HCT116 (cell line): ENCODE measurements around the gene HNRNPA2B1.
"Not testable (repeated sequence)": the region's sequence is repeated elsewhere in the genome, so short reads cannot be mapped to it uniquely, and the experiment has no call there.

Source experiments
- CEBPB ChIP-seq: IDR thresholded peaks from 2 replicates; pipeline ENCODE4 v1.6.1; 2012; ENCODE audit warnings: low read depth
- ELF1 ChIP-seq: IDR thresholded peaks from 2 replicates; pipeline ENCODE4 v1.6.1; 2012; ENCODE audit warnings: low read depth, borderline replicate concordance
- FOSL1 ChIP-seq: IDR thresholded peaks from 2 replicates; pipeline ENCODE4 v1.6.1; 2012; ENCODE audit warnings: low read depth
- JUND ChIP-seq: IDR thresholded peaks from 2 replicates; pipeline ENCODE4 v1.6.1; 2012
- POLR2A ChIP-seq: IDR thresholded peaks from 2 replicates; pipeline ENCODE4 v1.7.0; 2011; ENCODE audit warnings: borderline replicate concordance; ENCODE audit not compliant: insufficient read depth, insufficient read length; ENCODE audit errors: extremely low read depth
- SP1 ChIP-seq: IDR thresholded peaks from 2 replicates; pipeline ENCODE4 v1.6.1; 2012; ENCODE audit warnings: low read depth
- YY1 ChIP-seq: IDR thresholded peaks from 2 replicates; pipeline ENCODE4 v1.6.1; 2011; ENCODE audit warnings: low read length, low read depth, moderate library complexity, mild to moderate bottlenecking; ENCODE audit not compliant: insufficient replicate concordance; ENCODE audit errors: extremely low read depth
- TF ChIP-seq, protein P1 (sequence below), 3 experiments: fragments of 200-600 bp in 1 of 3; sonication (generic) in 1 of 3; IDR thresholded peaks in 2 of 3; conservative IDR thresholded peaks in 1 of 3; 2 replicates each; pipeline ENCODE4 v1.5.1; 2012 to 2017; ENCODE audit warnings: low read depth in 2 of 3, low read length in 2 of 3, antibody characterized with exemption in 1 of 3, borderline replicate concordance in 1 of 3, control low read depth in 1 of 3, mild to moderate bottlenecking in 1 of 3, mixed read lengths in 1 of 3, mixed run types in 1 of 3, moderate library complexity in 1 of 3; ENCODE audit not compliant: insufficient read depth in 1 of 3
- TF ChIP-seq, protein P2 (sequence below): IDR thresholded peaks from 2 replicates; pipeline ENCODE4 v1.6.1; 2012

DNA sequence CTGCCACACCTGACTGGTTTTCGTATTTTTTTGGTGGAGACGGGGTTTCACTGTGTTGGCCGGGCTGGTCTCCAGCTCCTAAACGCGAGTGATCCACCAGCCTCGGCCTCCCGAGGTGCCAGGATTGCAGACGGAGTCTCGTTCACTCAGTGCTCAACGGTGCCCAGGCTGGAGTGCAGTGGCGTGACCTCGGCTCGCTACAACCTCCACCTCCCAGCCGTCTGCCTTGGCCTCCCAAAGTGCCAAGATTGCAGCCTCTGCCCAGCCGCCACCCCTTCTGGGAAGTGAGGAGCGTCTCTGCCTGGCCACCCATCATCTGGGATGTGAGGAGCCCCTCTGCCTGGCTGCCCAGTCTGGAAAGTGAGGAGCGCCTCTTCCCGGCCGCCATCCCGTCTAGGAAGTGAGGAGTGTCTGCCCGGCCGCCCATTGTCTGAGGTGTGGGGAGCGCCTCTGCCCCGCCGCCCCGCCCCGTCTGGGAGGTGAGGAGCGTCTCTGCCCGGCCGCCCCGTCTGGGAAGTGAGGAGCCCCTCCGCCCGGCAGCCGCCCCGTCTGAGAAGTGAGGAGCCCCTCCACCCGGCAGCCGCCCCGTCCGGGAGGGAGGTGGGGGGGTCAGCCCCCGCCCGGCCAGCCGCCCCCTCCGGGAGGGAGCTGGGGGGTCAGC, 52.8 kb downstream of the HNRNPA2B1 start:
- not testable (repeated sequence) for TF ChIP-seq ELF1, POLR2A, JUND, YY1, SP1, CEBPB, FOSL1
- TF ChIP-seq, protein P1, sequence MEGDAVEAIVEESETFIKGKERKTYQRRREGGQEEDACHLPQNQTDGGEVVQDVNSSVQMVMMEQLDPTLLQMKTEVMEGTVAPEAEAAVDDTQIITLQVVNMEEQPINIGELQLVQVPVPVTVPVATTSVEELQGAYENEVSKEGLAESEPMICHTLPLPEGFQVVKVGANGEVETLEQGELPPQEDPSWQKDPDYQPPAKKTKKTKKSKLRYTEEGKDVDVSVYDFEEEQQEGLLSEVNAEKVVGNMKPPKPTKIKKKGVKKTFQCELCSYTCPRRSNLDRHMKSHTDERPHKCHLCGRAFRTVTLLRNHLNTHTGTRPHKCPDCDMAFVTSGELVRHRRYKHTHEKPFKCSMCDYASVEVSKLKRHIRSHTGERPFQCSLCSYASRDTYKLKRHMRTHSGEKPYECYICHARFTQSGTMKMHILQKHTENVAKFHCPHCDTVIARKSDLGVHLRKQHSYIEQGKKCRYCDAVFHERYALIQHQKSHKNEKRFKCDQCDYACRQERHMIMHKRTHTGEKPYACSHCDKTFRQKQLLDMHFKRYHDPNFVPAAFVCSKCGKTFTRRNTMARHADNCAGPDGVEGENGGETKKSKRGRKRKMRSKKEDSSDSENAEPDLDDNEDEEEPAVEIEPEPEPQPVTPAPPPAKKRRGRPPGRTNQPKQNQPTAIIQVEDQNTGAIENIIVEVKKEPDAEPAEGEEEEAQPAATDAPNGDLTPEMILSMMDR (IDR thresholded peaks at IDR 0.05 in 2 of 3, conservative IDR thresholded peaks at IDR 0.05 in 1 of 3; ENCODE audit: borderline replicate concordance in 1 of 3, insufficient read depth in 1 of 3, low read depth in 2 of 3, low read length in 2 of 3) = not testable (repeated sequence)
- TF ChIP-seq, protein P2, sequence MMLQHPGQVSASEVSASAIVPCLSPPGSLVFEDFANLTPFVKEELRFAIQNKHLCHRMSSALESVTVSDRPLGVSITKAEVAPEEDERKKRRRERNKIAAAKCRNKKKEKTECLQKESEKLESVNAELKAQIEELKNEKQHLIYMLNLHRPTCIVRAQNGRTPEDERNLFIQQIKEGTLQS = not testable (repeated sequence)
